PFSK-1 (cell line): ENCODE results near the gene BTBD9.

ENCODE experiments used
- POLR2AphosphoS5 ChIP-seq: IDR thresholded peaks from 2 replicates; pipeline ENCODE4 v1.6.1; 2012; ENCODE audit warnings: low read depth, mild to moderate bottlenecking, control low read depth, low read length, moderate library complexity
- SIN3A ChIP-seq: IDR thresholded peaks from 2 replicates; pipeline ENCODE4 v1.6.1; 2012; ENCODE audit warnings: mild to moderate bottlenecking, low read length, moderate library complexity, borderline replicate concordance; ENCODE audit not compliant: insufficient read depth
- TAF1 ChIP-seq: IDR thresholded peaks from 2 replicates; pipeline ENCODE4 v1.6.1; 2012; ENCODE audit warnings: low read length, control low read depth, borderline replicate concordance; ENCODE audit not compliant: insufficient read depth

- TF ChIP-seq POLR2AphosphoS5: no peak
- TF ChIP-seq SIN3A: no peak
- no peak for TF ChIP-seq TAF1
Observed at GRCh38 chr6:38218235-38218634, 421.5 kb downstream of the BTBD9 start.
